ENCODE data around the gene SCAF4.

DNA sequence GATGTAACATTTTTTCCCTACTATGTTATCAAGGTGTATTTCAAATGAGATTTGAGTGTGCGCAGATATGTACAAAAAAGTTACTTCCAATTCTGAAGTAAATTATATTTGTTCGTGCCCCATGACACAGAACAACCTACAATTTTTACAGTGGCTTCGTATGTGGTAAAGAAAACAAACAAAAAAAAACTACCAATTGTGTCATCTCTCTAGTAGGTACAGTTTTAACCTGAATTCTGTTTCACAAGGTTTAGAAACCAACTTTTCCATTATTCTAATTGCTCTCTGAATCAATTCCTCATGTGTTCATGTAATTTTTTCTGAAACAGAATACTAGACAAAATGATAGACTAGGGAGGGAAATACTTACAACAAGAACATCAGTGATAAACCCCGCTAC, 7.4 kb downstream of the SCAF4 start:
- no peak for TF ChIP-seq EZH2phosphoT487 (conservative IDR thresholded peaks at IDR 0.05; ENCODE audit: low read length)
- TF ChIP-seq, protein P1, sequence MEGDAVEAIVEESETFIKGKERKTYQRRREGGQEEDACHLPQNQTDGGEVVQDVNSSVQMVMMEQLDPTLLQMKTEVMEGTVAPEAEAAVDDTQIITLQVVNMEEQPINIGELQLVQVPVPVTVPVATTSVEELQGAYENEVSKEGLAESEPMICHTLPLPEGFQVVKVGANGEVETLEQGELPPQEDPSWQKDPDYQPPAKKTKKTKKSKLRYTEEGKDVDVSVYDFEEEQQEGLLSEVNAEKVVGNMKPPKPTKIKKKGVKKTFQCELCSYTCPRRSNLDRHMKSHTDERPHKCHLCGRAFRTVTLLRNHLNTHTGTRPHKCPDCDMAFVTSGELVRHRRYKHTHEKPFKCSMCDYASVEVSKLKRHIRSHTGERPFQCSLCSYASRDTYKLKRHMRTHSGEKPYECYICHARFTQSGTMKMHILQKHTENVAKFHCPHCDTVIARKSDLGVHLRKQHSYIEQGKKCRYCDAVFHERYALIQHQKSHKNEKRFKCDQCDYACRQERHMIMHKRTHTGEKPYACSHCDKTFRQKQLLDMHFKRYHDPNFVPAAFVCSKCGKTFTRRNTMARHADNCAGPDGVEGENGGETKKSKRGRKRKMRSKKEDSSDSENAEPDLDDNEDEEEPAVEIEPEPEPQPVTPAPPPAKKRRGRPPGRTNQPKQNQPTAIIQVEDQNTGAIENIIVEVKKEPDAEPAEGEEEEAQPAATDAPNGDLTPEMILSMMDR (IDR thresholded peaks at IDR 0.05; ENCODE audit: insufficient read depth, low read length, poor library complexity, severe bottlenecking): no peak

Data from SU-DHL-6 (cell line).